Measurements from ENCODE around the gene KANSL1. TPM values are rescaled to one million over a fixed set of nuclear protein-coding genes. Genes with fewer than 3 reads are reported as not detected.

KANSL1 gene
- total and polyA plus RNA-seq, 2 experiments from 2014 or later, result 37.3 to 84.3 TPM

DNA sequence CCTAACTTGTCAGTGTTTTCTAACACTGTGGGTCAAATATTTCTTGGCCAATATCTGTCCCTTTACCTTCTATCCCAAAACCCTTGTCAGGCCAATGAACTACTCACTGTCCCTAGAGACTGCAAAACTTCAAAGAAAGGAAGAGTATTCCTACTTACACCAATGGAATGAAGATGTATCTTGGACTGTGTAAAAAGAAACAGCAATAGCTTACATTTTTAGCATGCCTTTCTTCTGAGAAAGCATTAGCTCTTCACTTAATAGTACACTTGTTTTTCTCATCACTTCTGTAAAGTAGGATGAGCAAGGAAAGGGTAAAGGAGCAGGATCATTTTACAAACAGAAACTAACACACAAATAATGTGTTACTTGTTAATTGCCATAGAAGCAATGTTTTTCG is 120.2 kb downstream of the KANSL1 start:
- 90% methylated on average over 1 of the region's 1 CpG for WGBS (ENCODE audit: low lambda C conversion rate, missing lambda C conversion rate)
- Histone ChIP-seq H4K20me1 (ENCODE audit: insufficient read depth, poor library complexity, severe bottlenecking) (peaks cover 61% of the 10 kb centered on the region), H3K27me3 (no peaks in the 10 kb centered on the region), H3K79me2 (peaks cover 95% of the 10 kb centered on the region), H3K4me1 (ENCODE audit: insufficient read depth) (peaks cover 11% of the 10 kb centered on the region), H3K36me3 (replicated peaks; ENCODE audit: insufficient read depth, low read depth) (no peaks in the 10 kb centered on the region), H3K4me3 (no peak overlapping the region), H3K9me2 (replicated peaks; ENCODE audit: insufficient read depth) (no peaks in the 10 kb centered on the region), H3K27ac (no peak overlapping the region), H3K9me3 (ENCODE audit: low read depth) (no peaks in the 10 kb centered on the region), H2AFZ (no peak overlapping the region), H3K4me2 (no peak overlapping the region)
- TF ChIP-seq EZH2 (IDR thresholded peaks at IDR 0.05; ENCODE audit: borderline replicate concordance), result no peak
- no peak for TF ChIP-seq EZH2phosphoT487 (IDR thresholded peaks at IDR 0.05; ENCODE audit: low read depth, severe bottlenecking, unreplicated experiment)
- TF ChIP-seq, protein P1, sequence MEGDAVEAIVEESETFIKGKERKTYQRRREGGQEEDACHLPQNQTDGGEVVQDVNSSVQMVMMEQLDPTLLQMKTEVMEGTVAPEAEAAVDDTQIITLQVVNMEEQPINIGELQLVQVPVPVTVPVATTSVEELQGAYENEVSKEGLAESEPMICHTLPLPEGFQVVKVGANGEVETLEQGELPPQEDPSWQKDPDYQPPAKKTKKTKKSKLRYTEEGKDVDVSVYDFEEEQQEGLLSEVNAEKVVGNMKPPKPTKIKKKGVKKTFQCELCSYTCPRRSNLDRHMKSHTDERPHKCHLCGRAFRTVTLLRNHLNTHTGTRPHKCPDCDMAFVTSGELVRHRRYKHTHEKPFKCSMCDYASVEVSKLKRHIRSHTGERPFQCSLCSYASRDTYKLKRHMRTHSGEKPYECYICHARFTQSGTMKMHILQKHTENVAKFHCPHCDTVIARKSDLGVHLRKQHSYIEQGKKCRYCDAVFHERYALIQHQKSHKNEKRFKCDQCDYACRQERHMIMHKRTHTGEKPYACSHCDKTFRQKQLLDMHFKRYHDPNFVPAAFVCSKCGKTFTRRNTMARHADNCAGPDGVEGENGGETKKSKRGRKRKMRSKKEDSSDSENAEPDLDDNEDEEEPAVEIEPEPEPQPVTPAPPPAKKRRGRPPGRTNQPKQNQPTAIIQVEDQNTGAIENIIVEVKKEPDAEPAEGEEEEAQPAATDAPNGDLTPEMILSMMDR (IDR thresholded peaks at IDR 0.05; ENCODE audit: poor library complexity), result no peak
- no peak for DNase-seq (ENCODE audit: low spot score)

DNA sequence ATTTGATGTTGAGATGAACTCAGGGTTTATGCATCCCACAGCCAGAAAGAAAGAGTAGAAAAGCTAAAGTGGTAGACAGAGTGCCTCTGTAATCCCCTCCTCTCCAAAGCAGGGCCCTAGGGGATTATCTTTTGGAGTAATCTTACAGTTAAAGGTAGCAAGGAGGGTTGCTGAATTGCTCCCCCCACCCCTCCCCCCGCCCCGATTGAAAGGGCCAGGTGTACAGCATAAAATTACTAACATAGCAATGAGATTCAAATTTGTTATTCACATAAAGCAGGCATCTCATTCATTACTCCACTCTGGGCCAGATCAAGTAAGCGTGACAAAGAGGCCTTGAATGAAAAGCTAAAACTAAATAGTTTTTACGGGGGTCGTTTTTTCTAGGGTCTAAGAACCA is 121.4 kb downstream of the KANSL1 start:
- H3K79me2 ChIP-seq, result peaks cover 94% of the 10 kb centered on the region
- DNase-seq (ENCODE audit: low spot score), result no peak
- H3K4me2 ChIP-seq, result no peak overlapping the region
- H3K27me3 ChIP-seq, result no peaks in the 10 kb centered on the region
- no peak overlapping the region for H3K4me3 ChIP-seq
- no peaks in the 10 kb centered on the region for H3K9me3 ChIP-seq (ENCODE audit: low read depth)
- peaks cover 58% of the 10 kb centered on the region for H4K20me1 ChIP-seq (ENCODE audit: insufficient read depth, poor library complexity, severe bottlenecking)
- no peak overlapping the region for H2AFZ ChIP-seq
- no peaks in the 10 kb centered on the region for H3K36me3 ChIP-seq (replicated peaks; ENCODE audit: insufficient read depth, low read depth)
- H3K27ac ChIP-seq, result no peak overlapping the region
- 64% methylated on average over 5 of the region's 5 CpGs for WGBS (ENCODE audit: low lambda C conversion rate, missing lambda C conversion rate)
- TF ChIP-seq EZH2phosphoT487 (IDR thresholded peaks at IDR 0.05; ENCODE audit: low read depth, severe bottlenecking, unreplicated experiment) (no peak), EZH2 (IDR thresholded peaks at IDR 0.05; ENCODE audit: borderline replicate concordance) (no peak)
- TF ChIP-seq, protein P1 (IDR thresholded peaks at IDR 0.05; ENCODE audit: poor library complexity), result no peak
- H3K9me2 ChIP-seq (replicated peaks; ENCODE audit: insufficient read depth), result no peaks in the 10 kb centered on the region
- peaks cover 11% of the 10 kb centered on the region for H3K4me1 ChIP-seq (ENCODE audit: insufficient read depth)

DNA sequence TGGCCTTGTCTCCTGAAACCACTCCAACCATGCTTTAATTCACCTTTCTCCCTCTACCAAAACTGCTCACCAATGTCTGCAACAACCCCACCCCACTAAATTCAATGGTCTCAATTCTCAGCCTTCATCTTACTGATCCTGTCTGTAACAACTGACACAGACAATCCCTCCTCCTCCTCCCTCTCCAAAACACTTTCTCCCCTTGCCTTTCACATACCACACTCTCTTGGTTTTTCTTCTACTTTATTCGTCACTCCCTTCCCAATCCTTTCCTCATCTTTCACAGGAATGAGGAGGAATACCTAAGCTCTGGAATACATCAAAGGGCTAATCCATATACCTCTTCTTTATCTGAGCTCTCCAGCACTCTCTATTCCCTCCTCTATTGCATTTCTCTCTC is 128.8 kb downstream of the KANSL1 start:
- Histone ChIP-seq H3K4me3 (no peak overlapping the region), H3K27ac (no peak overlapping the region), H3K79me2 (peaks cover 56% of the 10 kb centered on the region), H3K27me3 (no peaks in the 10 kb centered on the region), H2AFZ (no peak overlapping the region), H3K36me3 (replicated peaks; ENCODE audit: insufficient read depth, low read depth) (no peaks in the 10 kb centered on the region), H3K9me3 (ENCODE audit: low read depth) (no peaks in the 10 kb centered on the region), H3K9me2 (replicated peaks; ENCODE audit: insufficient read depth) (no peaks in the 10 kb centered on the region), H3K4me1 (ENCODE audit: insufficient read depth) (no peaks in the 10 kb centered on the region), H4K20me1 (ENCODE audit: insufficient read depth, poor library complexity, severe bottlenecking) (peaks cover 14% of the 10 kb centered on the region), H3K4me2 (no peak overlapping the region)
- TF ChIP-seq EZH2phosphoT487 (IDR thresholded peaks at IDR 0.05; ENCODE audit: low read depth, severe bottlenecking, unreplicated experiment), result no peak
- TF ChIP-seq, protein P1 (IDR thresholded peaks at IDR 0.05; ENCODE audit: poor library complexity), result no peak
- no peak for TF ChIP-seq EZH2 (IDR thresholded peaks at IDR 0.05; ENCODE audit: borderline replicate concordance)
- 92% methylated on average over 1 of the region's 1 CpG for WGBS (ENCODE audit: low lambda C conversion rate, missing lambda C conversion rate)
- DNase-seq (ENCODE audit: low spot score), result no peak

DNA sequence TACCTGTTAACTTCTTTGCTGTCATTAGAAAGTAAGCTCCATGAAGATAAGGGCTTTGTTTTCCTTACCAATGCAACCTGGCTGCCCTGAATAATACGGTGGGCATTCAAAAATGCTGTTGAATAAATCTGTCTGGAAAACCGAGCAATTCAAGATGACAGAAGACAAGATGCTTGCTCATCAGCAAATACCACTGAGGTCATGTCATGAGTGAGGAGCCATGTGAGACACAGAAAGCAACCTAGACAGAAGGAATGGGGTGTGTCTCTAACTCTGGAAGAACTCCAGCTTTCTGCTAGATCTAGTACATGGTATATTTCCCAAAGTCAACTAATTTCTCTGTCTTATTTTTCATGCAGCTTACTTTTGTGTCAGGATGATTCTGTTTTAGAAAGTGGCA is 130.0 kb downstream of the KANSL1 start:
- Histone ChIP-seq H3K79me2 (peaks cover 46% of the 10 kb centered on the region), H3K4me3 (no peak overlapping the region), H3K4me2 (no peak overlapping the region), H3K9me2 (replicated peaks; ENCODE audit: insufficient read depth) (no peaks in the 10 kb centered on the region), H3K27me3 (no peaks in the 10 kb centered on the region), H3K36me3 (replicated peaks; ENCODE audit: insufficient read depth, low read depth) (no peaks in the 10 kb centered on the region), H3K9me3 (ENCODE audit: low read depth) (no peaks in the 10 kb centered on the region), H3K27ac (peak overlapping the region; percentile 12), H3K4me1 (ENCODE audit: insufficient read depth) (no peaks in the 10 kb centered on the region), H2AFZ (no peak overlapping the region), H4K20me1 (ENCODE audit: insufficient read depth, poor library complexity, severe bottlenecking) (peaks cover 3% of the 10 kb centered on the region)
- WGBS (ENCODE audit: low lambda C conversion rate, missing lambda C conversion rate), result 65% methylated on average over 2 of the region's 2 CpGs
- TF ChIP-seq, protein P1 (IDR thresholded peaks at IDR 0.05; ENCODE audit: poor library complexity), result no peak
- TF ChIP-seq EZH2phosphoT487 (IDR thresholded peaks at IDR 0.05; ENCODE audit: low read depth, severe bottlenecking, unreplicated experiment) (no peak), EZH2 (IDR thresholded peaks at IDR 0.05; ENCODE audit: borderline replicate concordance) (no peak)
- peak; percentile 51 for DNase-seq (ENCODE audit: low spot score)

All from hepatocyte (in vitro differentiated cells).